ENCODE data around the gene STK39.

STK39 gene

GRCh38 chr2:168169097-168169745, 78.2 kb downstream of the STK39 start:
- DNase-seq (ENCODE audit: insufficient read length, low spot score) = no peak
- no peak for FAIRE-seq

GRCh38 chr2:168167511-168168263, 79.7 kb downstream of the STK39 start:
- no peak for TF ChIP-seq CTCF (IDR thresholded peaks at IDR 0.05; ENCODE audit: insufficient read depth, missing control alignments)
- no peak for FAIRE-seq
- no peak for DNase-seq (ENCODE audit: insufficient read length, low spot score)

More at GRCh38 chr2:168169097-168169745, 78.2 kb downstream of the STK39 start:
- TF ChIP-seq CTCF (IDR thresholded peaks at IDR 0.05; ENCODE audit: insufficient read depth, missing control alignments) = no peak

- FAIRE-seq (no peak), DNase-seq (ENCODE audit: insufficient read length, low spot score) (no peak)
- TF ChIP-seq CTCF (IDR thresholded peaks at IDR 0.05; ENCODE audit: insufficient read depth, missing control alignments) = no peak
Measured at GRCh38 chr2:168166902-168167510, 80.4 kb downstream of the STK39 start.

- FAIRE-seq (peak; percentile 16), DNase-seq (ENCODE audit: insufficient read length, low spot score) (no peak)
- TF ChIP-seq CTCF (IDR thresholded peaks at IDR 0.05; ENCODE audit: insufficient read depth, missing control alignments) = no peak
Measured at GRCh38 chr2:168165985-168166901, 81.2 kb downstream of the STK39 start.

GRCh38 chr2:168165397-168165796, 82.0 kb downstream of the STK39 start:
- FAIRE-seq (no peak), DNase-seq (ENCODE audit: insufficient read length, low spot score) (no peak)
- no peak for TF ChIP-seq CTCF (IDR thresholded peaks at IDR 0.05; ENCODE audit: insufficient read depth, missing control alignments)

GRCh38 chr2:168160897-168161296, 86.5 kb downstream of the STK39 start:
- peak; percentile 23 for TF ChIP-seq CTCF (IDR thresholded peaks at IDR 0.05; ENCODE audit: insufficient read depth, missing control alignments)
- DNase-seq (ENCODE audit: insufficient read length, low spot score) (no peak), FAIRE-seq (no peak)
